Activated T-cell treated with anti-CD3 and anti-CD28 coated beads, Interleukin-2, amount 50 U/mL, for 48 hours (primary cell): ENCODE measurements around the gene DARS2.

Experiments
- DNase-seq, 2 experiments: peaks; one replicate each; pipeline ENCODE4 v3.0.0-alpha.2; 2020

The DARS2 gene

GRCh38 chr1:173889885-173890284 lies 65.4 kb downstream of the DARS2 start:
- DNase-seq = no peak

- no peak for DNase-seq
Measured at GRCh38 chr1:173893611-173894010, 69.1 kb downstream of the DARS2 start.

GRCh38 chr1:173894189-173894588 lies 69.7 kb downstream of the DARS2 start:
- DNase-seq = no peak

GRCh38 chr1:173900427-173900826 lies 76.0 kb downstream of the DARS2 start:
- no peak for DNase-seq

- DNase-seq = no peak
Measured at GRCh38 chr1:173900992-173901391, 76.5 kb downstream of the DARS2 start.

- no peak for DNase-seq
Measured at GRCh38 chr1:173903827-173904531, 79.5 kb downstream of the DARS2 start.
